ENCODE data around the gene TRIP11.

Gene TRIP11

DNA sequence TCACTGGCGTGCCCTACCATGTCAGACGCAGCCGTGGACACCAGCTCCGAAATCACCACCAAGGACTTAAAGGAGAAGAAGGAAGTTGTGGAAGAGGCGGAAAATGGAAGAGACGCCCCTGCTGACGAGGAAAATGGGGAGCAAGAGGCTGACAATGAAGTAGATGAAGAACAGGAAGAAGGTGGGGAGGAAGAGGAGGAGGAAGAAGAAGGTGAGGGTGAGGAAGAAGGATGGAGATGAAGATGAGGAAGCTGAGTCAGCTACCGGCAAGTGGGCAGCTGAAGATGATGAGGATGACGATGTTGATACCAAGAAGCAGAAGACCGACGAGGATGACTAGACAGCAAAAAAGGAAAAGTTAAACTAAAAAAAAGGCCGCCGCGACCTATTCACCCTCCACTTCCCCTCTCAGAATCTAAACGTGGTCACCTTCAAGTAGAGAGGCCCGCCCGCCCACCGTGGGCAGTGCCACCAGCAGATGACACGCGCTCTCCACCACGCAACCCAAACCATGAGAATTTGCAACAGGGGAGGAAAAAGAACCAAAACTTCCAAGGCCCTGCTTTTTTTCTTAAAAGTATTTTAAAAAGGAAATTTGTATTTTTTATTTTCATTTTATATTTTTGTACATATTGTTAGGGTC, 13.2 kb downstream of the TRIP11 start:
- Histone ChIP-seq H3K9ac (ENCODE audit: insufficient read length, low read depth) (no peak overlapping the region), H3K36me3 (ENCODE audit: insufficient read depth, insufficient read length, low read length) (peaks cover 3% of the 10 kb centered on the region), H3K4me1 (ENCODE audit: insufficient read depth, insufficient read length) (no peaks in the 10 kb centered on the region), H3K27me3 (ENCODE audit: insufficient read depth, insufficient read length) (no peaks in the 10 kb centered on the region), H3K4me3 (ENCODE audit: insufficient read length, low read depth) (no peak overlapping the region), H3K9me3 (ENCODE audit: insufficient read depth, low read length) (no peaks in the 10 kb centered on the region)
- TF ChIP-seq ZNF274 (IDR thresholded peaks at IDR 0.05; ENCODE audit: low read depth, low read length) (no peak), YY1 (IDR thresholded peaks at IDR 0.05; ENCODE audit: insufficient read depth, insufficient read length) (no peak), SUZ12 (IDR thresholded peaks at IDR 0.05; ENCODE audit: extremely low read depth, insufficient read depth, insufficient read length) (no peak)
- no peak for DNase-seq (ENCODE audit: low read depth, low spot score)

DNA sequence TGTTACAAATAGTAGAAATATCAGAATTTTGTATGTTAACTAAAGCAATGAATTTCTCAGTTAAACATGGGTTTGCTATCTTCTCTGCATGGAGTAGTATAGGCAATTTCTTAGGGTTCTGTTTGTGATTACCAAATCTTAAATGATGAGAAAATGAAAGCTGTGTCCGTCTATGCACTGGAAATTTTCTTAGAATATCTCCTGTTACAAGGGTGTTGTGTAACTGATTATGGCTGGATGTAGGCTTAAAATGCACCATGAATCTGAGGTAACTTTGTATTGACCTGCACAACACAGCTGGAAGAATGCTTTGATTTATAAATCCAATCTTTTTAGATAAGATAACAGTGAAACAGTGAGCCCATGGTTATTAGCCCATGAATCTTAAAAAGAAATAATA, 17.8 kb downstream of the TRIP11 start:
- Histone ChIP-seq H3K36me3 (ENCODE audit: insufficient read depth, insufficient read length, low read length) (peaks cover 12% of the 10 kb centered on the region), H3K4me3 (ENCODE audit: insufficient read length, low read depth) (no peak overlapping the region), H3K27me3 (ENCODE audit: insufficient read depth, insufficient read length) (no peaks in the 10 kb centered on the region), H3K9me3 (ENCODE audit: insufficient read depth, low read length) (no peaks in the 10 kb centered on the region), H3K9ac (ENCODE audit: insufficient read length, low read depth) (no peak overlapping the region), H3K4me1 (ENCODE audit: insufficient read depth, insufficient read length) (no peaks in the 10 kb centered on the region)
- DNase-seq (ENCODE audit: low read depth, low spot score): no peak
- TF ChIP-seq YY1 (IDR thresholded peaks at IDR 0.05; ENCODE audit: insufficient read depth, insufficient read length) (no peak), ZNF274 (IDR thresholded peaks at IDR 0.05; ENCODE audit: low read depth, low read length) (no peak), SUZ12 (IDR thresholded peaks at IDR 0.05; ENCODE audit: extremely low read depth, insufficient read depth, insufficient read length) (no peak)

DNA sequence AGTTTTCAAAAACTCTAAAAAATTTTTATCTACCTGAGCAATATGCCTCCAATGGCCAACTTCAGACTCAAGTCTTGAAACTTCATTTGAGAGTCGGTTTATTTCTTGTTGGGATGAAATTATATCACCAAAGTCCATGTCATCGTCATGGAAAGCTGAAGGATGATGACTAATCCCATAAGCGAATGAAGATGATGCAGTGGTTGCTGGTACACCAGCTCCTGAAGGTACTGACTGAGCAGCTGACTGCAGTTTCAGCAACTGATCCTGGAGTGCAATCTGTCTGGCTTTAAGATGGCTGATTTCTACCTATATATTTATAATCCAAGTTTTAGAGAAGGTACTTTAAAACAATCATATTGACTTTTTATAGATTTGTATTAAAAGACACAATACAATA, 18.3 kb downstream of the TRIP11 start:
- Histone ChIP-seq H3K4me1 (ENCODE audit: insufficient read depth, insufficient read length) (no peaks in the 10 kb centered on the region), H3K9me3 (ENCODE audit: insufficient read depth, low read length) (no peaks in the 10 kb centered on the region), H3K9ac (ENCODE audit: insufficient read length, low read depth) (no peak overlapping the region), H3K36me3 (ENCODE audit: insufficient read depth, insufficient read length, low read length) (peaks cover 14% of the 10 kb centered on the region), H3K4me3 (ENCODE audit: insufficient read length, low read depth) (no peak overlapping the region), H3K27me3 (ENCODE audit: insufficient read depth, insufficient read length) (no peaks in the 10 kb centered on the region)
- no peak for DNase-seq (ENCODE audit: low read depth, low spot score)
- TF ChIP-seq SUZ12 (IDR thresholded peaks at IDR 0.05; ENCODE audit: extremely low read depth, insufficient read depth, insufficient read length) (no peak), ZNF274 (IDR thresholded peaks at IDR 0.05; ENCODE audit: low read depth, low read length) (no peak), YY1 (IDR thresholded peaks at IDR 0.05; ENCODE audit: insufficient read depth, insufficient read length) (no peak)

DNA sequence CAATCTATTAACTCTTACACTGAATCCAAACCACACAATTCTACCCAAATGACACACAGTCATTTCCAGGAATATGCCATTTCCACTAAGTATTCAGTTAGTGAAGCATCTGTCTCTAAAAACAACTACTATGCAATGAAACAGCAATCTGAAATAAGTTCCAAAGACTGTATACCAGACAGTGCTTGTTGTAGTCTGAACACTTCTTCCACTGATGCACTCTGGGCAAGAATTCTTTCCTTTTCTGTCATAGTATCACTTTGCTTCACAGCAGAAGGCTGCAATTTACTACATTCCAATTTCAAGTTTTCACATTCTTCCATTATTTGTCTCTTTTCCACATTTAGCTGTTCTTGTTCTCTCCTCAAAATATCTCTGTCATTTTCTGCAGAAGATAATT, 25.8 kb downstream of the TRIP11 start:
- Histone ChIP-seq H3K4me3 (ENCODE audit: insufficient read length, low read depth) (no peak overlapping the region), H3K9me3 (ENCODE audit: insufficient read depth, low read length) (no peaks in the 10 kb centered on the region), H3K9ac (ENCODE audit: insufficient read length, low read depth) (no peak overlapping the region), H3K27me3 (ENCODE audit: insufficient read depth, insufficient read length) (no peaks in the 10 kb centered on the region), H3K36me3 (ENCODE audit: insufficient read depth, insufficient read length, low read length) (peaks cover 41% of the 10 kb centered on the region), H3K4me1 (ENCODE audit: insufficient read depth, insufficient read length) (no peaks in the 10 kb centered on the region)
- no peak for DNase-seq (ENCODE audit: low read depth, low spot score)
- TF ChIP-seq ZNF274 (IDR thresholded peaks at IDR 0.05; ENCODE audit: low read depth, low read length) (no peak), YY1 (IDR thresholded peaks at IDR 0.05; ENCODE audit: insufficient read depth, insufficient read length) (no peak), SUZ12 (IDR thresholded peaks at IDR 0.05; ENCODE audit: extremely low read depth, insufficient read depth, insufficient read length) (no peak)

DNA sequence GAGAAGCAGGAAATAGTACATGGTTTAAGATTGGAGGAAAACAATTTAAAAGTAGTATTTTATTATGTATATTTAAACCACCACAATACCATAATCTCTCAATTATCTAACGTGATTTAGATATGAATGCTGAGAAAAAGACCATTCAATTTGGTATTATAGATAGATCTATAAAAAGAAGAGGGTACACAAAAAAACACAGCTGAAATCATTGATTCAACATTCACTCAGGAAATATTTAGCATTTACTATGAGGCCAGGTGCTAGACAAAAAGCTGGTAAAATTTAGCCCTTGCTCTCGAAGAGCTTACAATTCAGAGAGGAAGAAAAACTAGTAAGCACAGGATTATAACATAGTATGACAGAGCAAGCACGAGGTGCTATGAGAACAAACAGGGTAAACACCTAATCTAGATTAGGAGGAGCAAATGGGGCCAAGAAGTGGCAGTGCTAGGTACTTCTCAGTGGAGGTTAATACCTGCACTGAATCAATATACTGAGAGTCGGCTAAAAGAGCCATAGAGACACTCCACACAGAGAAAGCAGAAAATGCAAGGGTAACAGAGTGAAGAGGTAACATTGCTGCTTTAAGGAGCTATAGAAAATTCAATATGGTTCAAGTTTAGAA, 27.6 kb downstream of the TRIP11 start:
- H3K36me3 ChIP-seq (ENCODE audit: insufficient read depth, insufficient read length, low read length): peaks cover 37% of the 10 kb centered on the region

DNA sequence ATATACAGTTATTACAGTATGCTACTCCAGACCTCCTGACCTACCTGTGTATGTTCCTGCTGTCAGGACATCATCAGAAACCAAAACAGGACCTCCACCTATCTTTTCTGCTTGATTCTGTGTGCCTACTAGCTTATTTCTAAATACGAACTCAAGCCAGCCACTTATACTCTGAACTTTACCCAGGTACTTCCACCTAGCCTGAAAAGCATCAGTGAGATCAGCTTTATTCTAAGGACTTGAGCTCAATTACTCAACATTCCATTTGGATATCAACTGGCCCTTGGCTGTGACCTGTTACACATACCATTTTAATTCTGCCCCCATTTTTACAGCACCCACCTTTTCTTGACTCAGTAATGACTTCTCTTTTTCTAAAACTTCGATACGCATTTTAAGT, 29.2 kb downstream of the TRIP11 start:
- Histone ChIP-seq H3K9me3 (ENCODE audit: insufficient read depth, low read length) (no peaks in the 10 kb centered on the region), H3K4me1 (ENCODE audit: insufficient read depth, insufficient read length) (no peaks in the 10 kb centered on the region), H3K36me3 (ENCODE audit: insufficient read depth, insufficient read length, low read length) (peaks cover 31% of the 10 kb centered on the region), H3K4me3 (ENCODE audit: insufficient read length, low read depth) (no peak overlapping the region), H3K9ac (ENCODE audit: insufficient read length, low read depth) (no peak overlapping the region), H3K27me3 (ENCODE audit: insufficient read depth, insufficient read length) (no peaks in the 10 kb centered on the region)
- TF ChIP-seq YY1 (IDR thresholded peaks at IDR 0.05; ENCODE audit: insufficient read depth, insufficient read length) (no peak), SUZ12 (IDR thresholded peaks at IDR 0.05; ENCODE audit: extremely low read depth, insufficient read depth, insufficient read length) (no peak), ZNF274 (IDR thresholded peaks at IDR 0.05; ENCODE audit: low read depth, low read length) (no peak)
- no peak for DNase-seq (ENCODE audit: low read depth, low spot score)

More for the DNA sequence above, 27.6 kb downstream of the TRIP11 start:
- Histone ChIP-seq H3K9me3 (ENCODE audit: insufficient read depth, low read length) (no peaks in the 10 kb centered on the region), H3K4me3 (ENCODE audit: insufficient read length, low read depth) (no peak overlapping the region), H3K4me1 (ENCODE audit: insufficient read depth, insufficient read length) (no peaks in the 10 kb centered on the region), H3K27me3 (ENCODE audit: insufficient read depth, insufficient read length) (no peaks in the 10 kb centered on the region), H3K9ac (ENCODE audit: insufficient read length, low read depth) (no peak overlapping the region)
- TF ChIP-seq YY1 (IDR thresholded peaks at IDR 0.05; ENCODE audit: insufficient read depth, insufficient read length): no peak
- TF ChIP-seq ZNF274 (IDR thresholded peaks at IDR 0.05; ENCODE audit: low read depth, low read length): no peak
- TF ChIP-seq SUZ12 (IDR thresholded peaks at IDR 0.05; ENCODE audit: extremely low read depth, insufficient read depth, insufficient read length): no peak
- DNase-seq (ENCODE audit: low read depth, low spot score): no peak

DNA sequence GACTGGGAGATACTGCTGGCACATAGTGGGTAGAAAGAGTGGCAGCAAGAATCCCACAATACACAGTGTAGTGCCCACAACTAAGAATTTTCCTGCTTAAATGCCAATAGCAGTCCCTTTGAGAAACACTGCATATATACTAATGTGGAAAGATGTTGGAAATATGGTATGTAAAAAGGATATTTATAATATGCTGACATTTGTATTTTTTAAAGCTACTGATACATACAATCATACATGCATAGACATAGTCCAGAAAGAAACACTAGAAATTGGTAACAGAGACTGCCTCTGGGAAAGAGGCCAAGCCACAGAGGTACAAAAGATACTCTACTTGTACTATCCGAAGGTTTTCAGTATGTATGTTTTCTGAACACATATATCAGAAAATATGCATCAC, 30.3 kb downstream of the TRIP11 start:
- no peaks in the 10 kb centered on the region for H3K4me1 ChIP-seq (ENCODE audit: insufficient read depth, insufficient read length)
- H3K9me3 ChIP-seq (ENCODE audit: insufficient read depth, low read length): no peaks in the 10 kb centered on the region
- TF ChIP-seq YY1 (IDR thresholded peaks at IDR 0.05; ENCODE audit: insufficient read depth, insufficient read length) (no peak), SUZ12 (IDR thresholded peaks at IDR 0.05; ENCODE audit: extremely low read depth, insufficient read depth, insufficient read length) (no peak), ZNF274 (IDR thresholded peaks at IDR 0.05; ENCODE audit: low read depth, low read length) (no peak)
- DNase-seq (ENCODE audit: low read depth, low spot score): no peak
- H3K4me3 ChIP-seq (ENCODE audit: insufficient read length, low read depth): no peak overlapping the region
- peaks cover 35% of the 10 kb centered on the region for H3K36me3 ChIP-seq (ENCODE audit: insufficient read depth, insufficient read length, low read length)
- H3K9ac ChIP-seq (ENCODE audit: insufficient read length, low read depth): no peak overlapping the region
- no peaks in the 10 kb centered on the region for H3K27me3 ChIP-seq (ENCODE audit: insufficient read depth, insufficient read length)
